GM19467 (cell line): ENCODE data around the gene AADAT.
"Not testable (repeated sequence)": the region's sequence is repeated elsewhere in the genome, so short reads cannot be mapped to it uniquely, and the experiment has no call there.

Experiments
- ATAC-seq: cut with Tn5 transposase; IDR thresholded peaks from one replicate; pipeline ENCODE4 v1.9.1; 2021; ENCODE audit warnings: mild to moderate bottlenecking, moderate library complexity; ENCODE audit not compliant: unreplicated experiment

The AADAT gene

GRCh38 chr4:170089668-170090351 is at the start of gene AADAT:
TSS of gene AADAT (minus strand) at chr4:170089956. CDS start at chr4:170089690, 266 bp downstream.
- ATAC-seq: peak; percentile 80

- peak; percentile 93 for ATAC-seq
Measured at GRCh38 chr4:170138580-170139194, 48.9 kb upstream of the AADAT start.

GRCh38 chr4:170137927-170138326 is 48.2 kb upstream of the AADAT start:
- ATAC-seq: no peak

- no peak for ATAC-seq
Measured at GRCh38 chr4:170137466-170137865, 47.7 kb upstream of the AADAT start.

GRCh38 chr4:170134821-170135220 is 45.1 kb upstream of the AADAT start:
- no peak for ATAC-seq

- no peak for ATAC-seq
Measured at GRCh38 chr4:170128219-170128804, 38.6 kb upstream of the AADAT start.

- no peak for ATAC-seq
Measured at GRCh38 chr4:170127758-170128157, 38.0 kb upstream of the AADAT start.

GRCh38 chr4:170124406-170124805 is 34.6 kb upstream of the AADAT start:
- ATAC-seq: no peak

GRCh38 chr4:170122252-170122651 is 32.5 kb upstream of the AADAT start:
- ATAC-seq: no peak

- ATAC-seq: no peak
Measured at GRCh38 chr4:170114636-170115035, 24.9 kb upstream of the AADAT start.

- not testable (repeated sequence) for ATAC-seq
Measured at GRCh38 chr4:170114183-170114582, 24.4 kb upstream of the AADAT start.

GRCh38 chr4:170111546-170111945 is 21.8 kb upstream of the AADAT start:
- ATAC-seq: no peak

GRCh38 chr4:170111085-170111484 is 21.3 kb upstream of the AADAT start:
- ATAC-seq: no peak

GRCh38 chr4:170110285-170110672 is 20.5 kb upstream of the AADAT start:
- no peak for ATAC-seq

- ATAC-seq: no peak
Measured at GRCh38 chr4:170109586-170110284, 20.0 kb upstream of the AADAT start.

- ATAC-seq: no peak
Measured at GRCh38 chr4:170106900-170107299, 17.1 kb upstream of the AADAT start.

- no peak for ATAC-seq
Measured at GRCh38 chr4:170102426-170102825, 12.7 kb upstream of the AADAT start.

GRCh38 chr4:170098171-170098570 is 8.4 kb upstream of the AADAT start:
- ATAC-seq: not testable (repeated sequence)

- no peak for ATAC-seq
Measured at GRCh38 chr4:170097681-170098080, 7.9 kb upstream of the AADAT start.

GRCh38 chr4:170093973-170094535 is 4.3 kb upstream of the AADAT start:
- no peak for ATAC-seq

- ATAC-seq: no peak
Measured at GRCh38 chr4:170091069-170091696, 1.4 kb upstream of the AADAT start.
